ENCODE measurements around the gene COL13A1. TPM values are rescaled to one million over a fixed set of nuclear protein-coding genes. Genes with fewer than 3 reads are reported as not detected.

COL13A1 gene
- total RNA-seq, 4 donors from 2014 or later, result 0.17 to 0.49 (median 0.44) TPM; not detected in 1

DNA sequence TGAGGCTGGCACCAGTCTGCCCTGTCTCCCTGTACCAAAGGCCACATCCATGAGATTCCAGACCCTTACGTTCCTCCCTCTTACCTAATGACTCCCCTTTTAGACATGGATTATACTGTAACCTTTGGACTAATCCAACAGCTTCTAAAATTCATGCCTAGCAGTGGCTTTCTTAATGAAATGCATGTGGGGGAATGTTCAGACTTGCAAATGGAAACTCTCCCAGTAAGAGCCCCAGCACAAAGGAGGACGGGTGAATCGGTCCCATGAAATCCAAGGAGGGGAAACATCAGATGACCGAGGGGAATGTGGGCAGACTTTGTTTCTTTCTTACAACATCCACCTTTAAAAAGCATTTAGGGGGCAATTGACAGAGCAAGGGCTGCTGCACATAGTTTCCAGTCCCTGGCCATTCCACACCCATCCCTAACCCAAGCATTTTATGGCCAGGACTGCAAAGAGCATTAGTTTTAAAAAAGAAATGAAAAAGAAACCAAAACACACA, 71.5 kb downstream of the COL13A1 start:
- TF ChIP-seq, protein P1, sequence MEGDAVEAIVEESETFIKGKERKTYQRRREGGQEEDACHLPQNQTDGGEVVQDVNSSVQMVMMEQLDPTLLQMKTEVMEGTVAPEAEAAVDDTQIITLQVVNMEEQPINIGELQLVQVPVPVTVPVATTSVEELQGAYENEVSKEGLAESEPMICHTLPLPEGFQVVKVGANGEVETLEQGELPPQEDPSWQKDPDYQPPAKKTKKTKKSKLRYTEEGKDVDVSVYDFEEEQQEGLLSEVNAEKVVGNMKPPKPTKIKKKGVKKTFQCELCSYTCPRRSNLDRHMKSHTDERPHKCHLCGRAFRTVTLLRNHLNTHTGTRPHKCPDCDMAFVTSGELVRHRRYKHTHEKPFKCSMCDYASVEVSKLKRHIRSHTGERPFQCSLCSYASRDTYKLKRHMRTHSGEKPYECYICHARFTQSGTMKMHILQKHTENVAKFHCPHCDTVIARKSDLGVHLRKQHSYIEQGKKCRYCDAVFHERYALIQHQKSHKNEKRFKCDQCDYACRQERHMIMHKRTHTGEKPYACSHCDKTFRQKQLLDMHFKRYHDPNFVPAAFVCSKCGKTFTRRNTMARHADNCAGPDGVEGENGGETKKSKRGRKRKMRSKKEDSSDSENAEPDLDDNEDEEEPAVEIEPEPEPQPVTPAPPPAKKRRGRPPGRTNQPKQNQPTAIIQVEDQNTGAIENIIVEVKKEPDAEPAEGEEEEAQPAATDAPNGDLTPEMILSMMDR (IDR thresholded peaks at IDR 0.05; ENCODE audit: low read depth), result no peak

DNA sequence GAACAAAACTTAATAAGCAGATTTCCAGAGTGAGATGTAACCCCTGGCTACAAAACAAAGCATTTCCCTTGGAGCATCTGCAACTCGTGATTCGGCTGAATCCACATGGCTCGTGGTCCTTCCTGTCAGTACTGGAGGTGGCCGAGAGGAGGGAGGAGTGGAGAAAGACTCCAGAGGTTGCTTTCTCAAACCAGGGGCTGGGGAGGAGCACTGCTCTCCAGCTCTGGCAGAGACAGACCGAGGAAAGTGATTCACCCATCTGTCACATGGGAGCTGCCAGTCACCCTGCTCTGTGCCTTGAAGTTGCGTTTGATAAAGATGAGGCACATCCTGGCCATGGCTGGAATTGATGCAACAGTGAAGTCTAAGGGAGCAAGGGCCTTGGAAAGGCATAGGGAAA, 72.7 kb downstream of the COL13A1 start:
- TF ChIP-seq, protein P1 (IDR thresholded peaks at IDR 0.05; ENCODE audit: low read depth), result no peak

DNA sequence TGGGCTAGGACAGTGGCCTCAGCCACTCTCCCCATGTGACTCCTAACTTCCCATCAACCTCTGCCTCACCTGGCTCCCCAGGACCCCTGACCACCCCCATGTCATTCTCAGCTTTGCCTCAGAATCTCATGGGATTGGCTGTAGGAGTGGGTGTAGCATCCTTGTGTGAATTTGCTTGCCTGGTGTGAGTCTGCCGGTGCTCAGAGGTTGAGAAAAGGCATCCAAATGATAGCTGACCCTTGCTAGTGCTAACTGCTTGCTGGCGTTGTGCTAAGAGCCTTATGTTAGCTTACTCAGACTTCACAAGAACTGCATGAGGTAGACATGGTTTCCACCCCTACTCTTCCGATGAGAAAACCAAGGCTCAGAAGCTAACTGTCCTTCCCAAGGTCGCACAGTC, 74.2 kb downstream of the COL13A1 start:
- TF ChIP-seq, protein P1 (IDR thresholded peaks at IDR 0.05; ENCODE audit: low read depth), result no peak

DNA sequence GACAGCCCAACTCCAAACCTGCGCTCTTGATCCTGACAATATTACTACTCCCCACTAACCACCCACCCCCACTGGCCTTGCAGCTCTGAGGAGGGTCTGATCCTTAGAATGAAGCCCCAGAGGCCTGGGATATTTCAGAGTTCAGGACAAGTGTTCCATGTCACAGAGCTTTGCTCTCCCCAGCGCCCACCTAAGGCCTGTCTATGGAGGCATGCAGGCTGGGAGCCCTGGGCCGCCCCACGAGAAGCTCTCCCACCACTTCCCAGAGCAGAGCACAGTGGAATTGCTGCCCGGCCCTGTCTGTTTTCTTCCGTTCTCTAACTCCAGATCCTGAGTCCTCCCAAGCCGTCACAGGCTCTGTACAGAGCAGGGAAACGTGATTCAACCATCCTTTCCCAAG, 74.6 kb downstream of the COL13A1 start:
- TF ChIP-seq, protein P1 (IDR thresholded peaks at IDR 0.05; ENCODE audit: low read depth), result no peak

DNA sequence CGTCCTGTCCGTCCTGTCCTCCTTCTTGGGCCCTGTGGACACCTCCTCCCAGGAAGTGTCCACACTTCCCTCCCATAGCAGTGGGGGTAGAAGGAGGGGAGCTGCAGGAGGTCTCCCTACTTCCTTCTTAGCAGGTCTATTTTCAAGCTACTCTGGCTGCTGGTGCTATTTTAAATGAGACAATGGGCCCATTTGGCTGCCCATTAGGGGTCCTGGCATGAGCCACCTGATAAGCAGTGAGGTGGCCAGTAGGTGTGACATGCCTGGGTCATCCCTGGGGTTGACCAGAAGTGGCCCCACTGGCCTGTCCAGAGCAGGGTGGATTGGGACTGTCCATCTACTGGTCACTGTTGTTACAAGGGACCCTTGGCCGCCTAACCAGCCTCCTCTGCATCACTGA, 75.2 kb downstream of the COL13A1 start:
- TF ChIP-seq, protein P1 (IDR thresholded peaks at IDR 0.05; ENCODE audit: low read depth), result no peak

DNA sequence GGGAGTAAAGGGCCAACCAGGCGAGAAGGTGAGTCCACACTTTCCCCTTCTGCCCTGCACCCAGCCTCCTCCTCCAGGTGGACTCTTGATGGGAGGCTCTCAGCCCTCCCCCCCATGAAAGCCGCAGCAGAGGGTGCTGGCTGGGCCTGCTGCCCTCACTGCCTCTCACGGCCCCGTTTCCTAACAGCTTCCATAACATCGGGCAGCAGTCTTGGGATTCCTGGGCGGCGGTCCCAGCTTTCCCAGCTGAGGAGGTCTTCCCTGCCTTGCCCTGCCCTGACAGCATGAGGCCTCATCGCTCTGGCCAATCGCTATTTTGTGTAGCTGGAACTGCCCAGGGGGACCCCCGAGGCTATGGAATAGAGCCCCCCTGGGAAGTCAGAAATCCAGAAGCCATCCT, 76.3 kb downstream of the COL13A1 start:
- TF ChIP-seq, protein P1 (IDR thresholded peaks at IDR 0.05; ENCODE audit: low read depth), result no peak

DNA sequence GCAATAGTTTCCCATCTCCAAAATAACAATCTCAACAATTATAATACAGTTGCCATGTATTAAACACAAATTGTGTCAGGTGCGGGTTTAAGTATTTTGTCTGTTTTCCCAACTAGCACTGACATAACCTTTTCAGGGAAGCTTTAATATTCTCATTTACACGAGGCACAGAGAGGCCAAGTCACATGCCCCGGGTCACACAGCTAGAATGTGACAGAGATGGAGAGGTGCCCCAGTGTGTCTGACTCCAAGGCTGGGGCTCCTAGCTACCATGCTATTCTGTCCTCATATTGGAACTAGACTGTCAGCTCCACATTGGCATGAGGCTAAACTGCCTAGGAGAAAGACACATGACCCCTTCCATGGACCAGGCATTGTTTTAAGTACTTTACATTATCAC, 77.2 kb downstream of the COL13A1 start:
- TF ChIP-seq, protein P1 (IDR thresholded peaks at IDR 0.05; ENCODE audit: low read depth), result no peak

All from subcutaneous adipose tissue (tissue), 4 donors.